GM19238 (cell line): ENCODE results near the gene EFNB1.

Experiments
- DNase-seq: peaks from one replicate; pipeline ENCODE4 v3.0.0; 2011; ENCODE audit warnings: low spot score; ENCODE audit not compliant: insufficient read length

EFNB1 gene

DNA sequence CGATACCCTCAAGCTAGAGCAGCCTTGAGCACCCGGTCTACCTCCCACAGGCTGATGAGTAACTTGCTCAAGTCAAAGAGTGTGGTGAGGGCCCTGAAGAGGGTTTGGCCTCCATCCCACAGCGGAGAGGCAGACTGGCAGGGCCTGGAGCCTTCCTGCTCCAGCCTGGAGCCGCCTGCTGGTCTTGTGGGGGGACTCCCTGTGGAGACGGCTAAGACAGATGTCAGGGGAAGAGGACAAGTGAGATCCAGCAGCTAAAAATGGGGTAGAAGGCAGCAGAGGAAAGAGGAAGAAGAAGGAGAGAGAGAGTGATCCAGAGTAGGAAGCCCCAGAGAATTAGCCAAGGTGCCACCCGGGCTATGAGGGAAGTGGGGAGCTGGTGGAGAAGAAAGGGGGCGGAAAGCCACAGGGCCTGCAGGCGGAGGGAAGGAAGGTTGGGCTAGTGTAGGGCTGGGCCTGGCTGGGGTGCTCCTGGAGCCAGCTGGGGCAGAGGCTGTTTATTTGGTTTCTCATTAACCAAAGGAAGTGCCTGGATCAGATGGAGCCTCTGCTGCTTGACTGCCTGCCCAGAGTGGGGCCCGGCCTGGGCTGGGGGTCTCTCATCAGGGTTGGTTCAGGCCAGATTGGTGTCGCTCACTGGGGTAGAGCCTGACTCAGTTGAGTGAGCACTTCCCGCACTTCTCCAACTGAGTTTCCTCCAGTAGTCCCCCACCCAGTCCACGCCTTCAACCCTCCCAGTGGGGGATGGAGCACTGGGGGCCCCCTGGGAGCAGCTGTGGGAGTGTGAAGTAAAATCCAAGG, 14.2 kb downstream of the EFNB1 start:
- no peak for DNase-seq

GRCh38 chrX:68843992-68844391, 15.2 kb downstream of the EFNB1 start:
- no peak for DNase-seq

GRCh38 chrX:68844581-68844980, 15.8 kb downstream of the EFNB1 start:
- DNase-seq: no peak

DNA sequence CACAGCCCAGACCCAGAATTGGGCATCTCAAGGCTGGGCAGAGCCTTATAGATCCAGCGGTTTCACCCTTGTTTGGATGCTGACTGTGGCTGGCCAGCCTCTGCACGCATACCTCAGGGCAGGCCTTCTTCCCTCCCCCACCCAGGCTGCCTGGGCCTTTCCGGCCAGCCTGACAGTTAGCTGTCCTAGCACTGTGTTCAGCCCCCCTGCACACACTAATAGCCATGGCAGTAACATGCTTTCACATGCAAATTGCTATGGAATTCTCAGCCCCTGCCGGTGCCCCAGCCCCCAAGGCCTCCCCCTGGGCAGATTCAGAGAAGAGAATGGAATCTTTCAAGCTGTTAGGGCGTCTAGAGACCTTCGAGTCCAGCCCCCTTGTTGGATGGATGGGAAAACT, 17.7 kb downstream of the EFNB1 start:
- no peak for DNase-seq

- DNase-seq: no peak
Observed at GRCh38 chrX:68847172-68847571, 18.4 kb downstream of the EFNB1 start.

GRCh38 chrX:68848189-68848940, 19.5 kb downstream of the EFNB1 start:
- no peak for DNase-seq

DNA sequence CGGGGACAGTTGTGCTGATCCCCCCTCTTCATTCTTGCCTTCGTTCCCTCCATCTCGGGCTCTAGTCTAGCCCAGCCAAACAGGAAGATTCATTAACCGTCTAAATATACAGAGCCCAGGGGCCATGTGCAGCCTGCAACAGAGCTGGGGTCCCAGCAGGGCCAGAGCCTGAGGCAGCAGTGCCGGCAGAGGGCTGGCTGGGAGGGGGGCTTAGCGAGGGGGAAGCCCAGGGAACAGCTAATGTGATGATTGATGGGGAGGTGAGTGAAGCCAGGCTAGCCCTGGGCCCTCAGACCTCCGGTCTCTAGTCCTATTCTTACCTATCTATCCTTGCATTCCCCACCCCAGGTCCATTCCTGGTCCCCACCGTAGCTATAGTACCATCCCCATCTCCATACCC, 22.3 kb downstream of the EFNB1 start:
- no peak for DNase-seq

DNA sequence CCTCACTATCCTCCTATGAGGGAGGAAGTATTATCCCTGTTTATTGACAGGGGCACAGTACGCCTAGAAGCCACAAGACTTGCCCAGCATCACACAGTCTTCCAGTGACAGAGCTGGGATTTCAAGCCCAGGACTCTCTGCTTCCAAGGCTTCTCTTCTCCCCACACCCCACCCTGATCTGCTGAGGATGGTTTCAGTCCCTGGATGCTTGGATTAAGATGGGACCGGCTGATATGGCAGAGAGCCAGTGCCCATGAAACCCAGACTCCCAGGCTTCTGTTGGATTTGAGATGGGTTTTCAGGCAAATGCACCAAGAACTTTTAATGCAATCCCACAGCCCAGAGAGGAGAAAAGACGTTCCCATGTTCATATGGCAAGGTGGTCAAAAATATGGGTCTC, 23.2 kb downstream of the EFNB1 start:
- no peak for DNase-seq

DNA sequence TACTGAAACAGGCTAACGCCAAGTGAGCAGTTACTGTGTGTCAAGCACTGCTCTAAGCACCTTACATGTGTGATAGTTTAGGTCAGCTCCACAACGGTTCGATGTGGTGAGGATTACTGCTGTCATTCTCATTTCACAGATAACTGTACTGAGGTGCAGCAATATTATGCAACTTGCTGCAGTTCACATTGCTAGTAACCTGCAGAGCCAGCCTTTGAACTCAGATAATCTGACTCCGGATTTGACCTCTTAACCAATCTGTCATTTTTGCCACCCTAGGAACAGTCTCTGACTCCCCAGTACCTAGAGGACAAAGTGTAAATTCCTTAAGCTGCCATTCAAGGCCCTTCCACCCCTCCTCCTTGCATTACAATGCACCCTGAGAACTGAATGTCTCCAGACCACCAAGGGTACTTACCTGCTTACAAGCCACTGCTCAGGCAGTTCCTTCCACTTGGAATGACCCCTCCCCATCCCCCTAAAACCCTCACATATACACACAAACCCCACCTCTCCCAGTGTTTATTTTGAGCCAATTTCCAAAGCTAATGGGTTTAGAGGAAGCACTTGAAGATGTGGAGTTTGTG, 24.9 kb downstream of the EFNB1 start:
- DNase-seq: no peak

DNA sequence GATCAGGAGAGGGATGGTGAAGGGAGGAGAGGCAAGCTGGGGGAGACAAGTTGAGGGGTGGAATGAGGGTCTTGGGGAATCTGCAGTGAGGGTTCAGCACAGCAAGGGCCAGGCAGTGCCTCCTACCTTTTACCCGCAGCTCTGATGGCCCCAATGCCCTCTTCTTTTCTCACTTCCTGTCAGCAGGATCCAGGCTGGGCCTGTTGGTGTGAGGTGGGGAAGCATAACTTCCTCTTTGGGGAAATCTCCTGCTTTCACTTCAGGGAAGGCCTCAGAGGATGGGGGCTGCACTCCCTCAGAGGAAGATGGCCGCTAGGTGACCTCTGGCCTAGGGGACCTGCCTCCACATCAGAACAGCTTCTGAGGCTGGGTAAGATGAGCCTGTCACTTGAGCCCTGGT, 36.5 kb downstream of the EFNB1 start:
- no peak for DNase-seq

DNA sequence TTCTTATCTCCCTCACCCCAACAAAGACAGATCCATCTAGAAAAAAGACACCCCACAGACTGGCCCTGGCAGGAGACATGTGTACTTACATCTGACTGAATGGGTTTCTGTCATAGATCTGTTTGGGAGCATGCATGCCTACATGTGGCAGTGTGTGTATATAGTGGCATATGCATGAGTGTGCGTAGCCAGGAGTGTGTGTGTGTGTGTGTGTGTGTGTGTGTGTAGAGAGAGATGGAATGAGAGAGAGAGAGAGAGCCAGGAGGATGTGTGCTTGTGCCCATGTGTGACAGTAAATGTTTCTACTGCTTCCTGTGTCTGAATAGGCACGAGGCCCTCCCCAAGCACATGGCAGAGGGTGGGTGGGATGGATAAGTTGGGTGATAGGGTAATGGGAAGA, 37.1 kb downstream of the EFNB1 start:
- DNase-seq: no peak

DNA sequence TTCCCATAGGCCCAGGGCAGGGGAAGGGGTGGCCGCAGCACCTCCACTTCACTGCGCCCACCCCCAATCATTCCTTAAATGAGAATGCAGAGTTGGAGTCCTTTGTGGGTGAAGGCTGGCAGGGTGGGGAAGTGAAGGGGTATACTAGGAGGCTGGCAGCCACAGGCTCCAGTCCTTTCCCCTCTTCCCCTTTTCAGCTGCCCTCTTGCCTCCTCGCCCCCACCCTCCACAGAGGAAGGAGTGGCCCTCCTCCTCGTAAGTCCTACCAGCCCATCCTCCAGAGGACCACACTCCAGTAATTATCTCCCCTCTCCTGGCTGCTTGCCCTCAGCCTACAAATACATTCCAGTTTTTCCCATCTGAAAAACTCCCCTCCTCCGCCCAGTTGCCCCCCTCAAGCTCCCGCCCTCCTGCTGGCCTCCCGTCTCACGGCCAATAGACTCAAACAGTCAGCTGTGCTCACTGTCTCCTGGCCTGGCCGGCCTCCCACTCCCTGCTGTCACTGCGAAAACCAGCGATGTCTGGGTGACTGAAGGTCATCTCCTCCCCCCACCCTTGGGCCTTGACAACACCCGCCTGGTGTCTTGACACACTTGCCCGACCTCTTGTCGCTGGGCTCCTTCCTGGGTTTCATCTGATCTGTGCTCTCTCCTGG, 38.8 kb downstream of the EFNB1 start:
- no peak for DNase-seq

- no peak for DNase-seq
Observed at GRCh38 chrX:68868316-68868715, 39.5 kb downstream of the EFNB1 start.

- DNase-seq: no peak
Observed at GRCh38 chrX:68868902-68869800, 40.3 kb downstream of the EFNB1 start.

GRCh38 chrX:68870357-68870756, 41.5 kb downstream of the EFNB1 start:
- no peak for DNase-seq

GRCh38 chrX:68872171-68872570, 43.4 kb downstream of the EFNB1 start:
- no peak for DNase-seq

GRCh38 chrX:68874076-68874475, 45.3 kb downstream of the EFNB1 start:
- DNase-seq: no peak

- no peak for DNase-seq
Observed at GRCh38 chrX:68876731-68877130, 47.9 kb downstream of the EFNB1 start.

- no peak for DNase-seq
Observed at GRCh38 chrX:68877606-68878005, 48.8 kb downstream of the EFNB1 start.

- DNase-seq: no peak
Observed at GRCh38 chrX:68878977-68879645, 50.3 kb downstream of the EFNB1 start.
